ENCODE data around the gene CSH2.
"Not testable (repeated sequence)": the region's sequence is repeated elsewhere in the genome, so short reads cannot be mapped to it uniquely, and the experiment has no call there.

GRCh38 chr17:63898899-63899798 lies 25.7 kb upstream of the CSH2 start:
- TF ChIP-seq EP300 (IDR thresholded peaks at IDR 0.05); CEBPB (IDR thresholded peaks at IDR 0.05); POLR2A (IDR thresholded peaks at IDR 0.05; ENCODE audit: low read length); MYC (IDR thresholded peaks at IDR 0.05; ENCODE audit: borderline replicate concordance, low read length); CTCF (IDR thresholded peaks at IDR 0.05); RNF2 (IDR thresholded peaks at IDR 0.05; ENCODE audit: borderline replicate concordance, low read depth); RFX5 (IDR thresholded peaks at IDR 0.05); JUNB (IDR thresholded peaks at IDR 0.05); HMGXB4 (CRISPR knock-in tag; IDR thresholded peaks at IDR 0.05; ENCODE audit: borderline replicate concordance): not testable (repeated sequence)
